H1 (cell line): ENCODE results near the gene NWD2. TPM values are rescaled to one million over a fixed set of nuclear protein-coding genes. Genes with fewer than 3 reads are reported as not detected.

Experiments used
- CTCF ChIA-PET: fragments of 300-600 bp; sonication (Branson Sonifier 250); formaldehyde crosslinking; loops from one replicate; lab custom pipeline; 2021; ENCODE audit not compliant: partially characterized antibody; lab: Charles Lee
- POLR2A ChIA-PET: fragments of 300-600 bp; sonication (Branson Sonifier 250); formaldehyde crosslinking; loops from one replicate; lab custom pipeline; 2021; ENCODE audit warnings: inconsistent platforms; ENCODE audit not compliant: partially characterized antibody; lab: Charles Lee
- DNase-seq, 2 experiments: peaks; one replicate each; pipeline versions ENCODE4 v3.0.0 to v3.0.0-alpha.2; 2010 to 2022; ENCODE audit warnings: low spot score in 2 of 2, low read depth in 1 of 2, mixed read lengths in 1 of 2
- FAIRE-seq: peaks from 2 replicates; lab custom pipeline; 2011; peaks lifted over from hg19 to GRCh38; lab: Jason Lieb, UNC
- H2AFZ ChIP-seq: 2 replicates; pipeline ENCODE4 v1.8.1; 2012; ENCODE audit warnings: low read length, inconsistent platforms
- H2AK5ac ChIP-seq: 2 replicates; pipeline ENCODE4 v1.6.1; 2013; ENCODE audit warnings: low read depth, low read length
- H2BK120ac ChIP-seq: replicated peaks from 2 replicates; pipeline ENCODE3; 2013; ENCODE audit warnings: low read depth, low read length, inconsistent platforms
- H2BK12ac ChIP-seq: 2 replicates; pipeline ENCODE4 v1.6.1; 2013; ENCODE audit warnings: low read depth, low read length
- H2BK15ac ChIP-seq: 2 replicates; pipeline ENCODE4 v1.6.1; 2013; ENCODE audit warnings: low read length
- H2BK20ac ChIP-seq: 2 replicates; pipeline ENCODE4 v1.6.1; 2013; ENCODE audit warnings: low read length
- H2BK5ac ChIP-seq: 2 replicates; pipeline ENCODE4 v1.6.1; 2013; ENCODE audit warnings: low read depth, low read length
- H3K14ac ChIP-seq: 2 replicates; pipeline ENCODE4 v1.6.1; 2013; ENCODE audit warnings: inconsistent platforms; ENCODE audit not compliant: insufficient read length
- H3K18ac ChIP-seq: 2 replicates; pipeline ENCODE4 v1.6.1; 2013; ENCODE audit warnings: low read length; ENCODE audit errors: extremely low read depth
- H3K23ac ChIP-seq: 2 replicates; pipeline ENCODE4 v1.6.1; 2013; ENCODE audit warnings: inconsistent platforms; ENCODE audit not compliant: insufficient read length
- H3K23me2 ChIP-seq: 2 replicates; pipeline ENCODE4 v1.6.1; 2013; ENCODE audit warnings: low read depth, low read length
- H3K27ac ChIP-seq: 2 replicates; pipeline ENCODE4 v1.6.1; 2011; ENCODE audit warnings: low read depth, low read length, inconsistent platforms
- H3K27me3 ChIP-seq, 4 experiments: replicated peaks in 1 of 4; 1 replicate in 1 of 4; 2 replicates in 3 of 4; pipeline versions ENCODE4 v1.6.1 to v1.8.1; 2011 to 2013; ENCODE audit warnings: low read length in 3 of 4, mild to moderate bottlenecking in 3 of 4, inconsistent platforms in 2 of 4, mixed read lengths in 2 of 4, moderate library complexity in 1 of 4; ENCODE audit not compliant: control insufficient read depth in 3 of 4, insufficient read depth in 3 of 4; ENCODE audit errors: extremely low read depth in 1 of 4
- H3K36me3 ChIP-seq, 4 experiments: 2 replicates each; pipeline versions ENCODE4 v1.6.1 to v1.8.1; 2011 to 2013; ENCODE audit warnings: mild to moderate bottlenecking in 4 of 4, low read length in 3 of 4, moderate library complexity in 2 of 4, control low read depth in 1 of 4, inconsistent platforms in 1 of 4; ENCODE audit not compliant: insufficient read depth in 4 of 4, control insufficient read depth in 2 of 4
- H3K4ac ChIP-seq: replicated peaks from 2 replicates; pipeline ENCODE3; 2013; ENCODE audit warnings: low read length, low read depth, mixed read lengths, inconsistent platforms; ENCODE audit not compliant: insufficient read length
- H3K4me1 ChIP-seq, 4 experiments: replicated peaks in 1 of 4; 1 replicate in 1 of 4; 2 replicates in 3 of 4; pipeline versions ENCODE4 v1.6.1 to v1.8.1; 2011 to 2013; ENCODE audit warnings: low read length in 3 of 4, inconsistent platforms in 2 of 4, mixed read lengths in 1 of 4; ENCODE audit not compliant: insufficient read depth in 4 of 4, control insufficient read depth in 3 of 4
- H3K4me2 ChIP-seq, 2 experiments: 2 replicates each; pipeline versions ENCODE4 v1.6.1 to v1.8.1; 2011 to 2013; ENCODE audit warnings: low read depth in 2 of 2, low read length in 2 of 2, control low read depth in 1 of 2, inconsistent platforms in 1 of 2, mild to moderate bottlenecking in 1 of 2; ENCODE audit not compliant: insufficient read depth in 1 of 2
- H3K4me3 ChIP-seq, 4 experiments: fragments of 200-600, 300-600 bp in 1 of 4; sonication (generic), shearing (Covaris generic), sonication (Bioruptor Twin) in 1 of 4; 2 replicates each; pipeline versions ENCODE4 v1.5.1 to v1.8.1; 2011 to 2016; ENCODE audit warnings: low read length in 4 of 4, low read depth in 3 of 4, control low read depth in 2 of 4, inconsistent platforms in 2 of 4, mild to moderate bottlenecking in 2 of 4, mixed read lengths in 1 of 4, moderate library complexity in 1 of 4; ENCODE audit not compliant: insufficient read depth in 2 of 4; ENCODE audit errors: extremely low read depth in 1 of 4
- H3K56ac ChIP-seq: replicated peaks from 2 replicates; pipeline ENCODE3; 2013; ENCODE audit warnings: low read depth, mild to moderate bottlenecking, mixed read lengths, low read length, inconsistent platforms; ENCODE audit not compliant: insufficient read length
- H3K79me1 ChIP-seq: 2 replicates; pipeline ENCODE4 v1.6.1; 2013; ENCODE audit warnings: low read depth, low read length, control low read depth
- H3K79me2 ChIP-seq, 2 experiments: 2 replicates each; pipeline versions ENCODE4 v1.6.1 to v1.8.1; 2012 to 2013; ENCODE audit warnings: low read length in 2 of 2, mild to moderate bottlenecking in 2 of 2, inconsistent platforms in 1 of 2; ENCODE audit not compliant: insufficient read depth in 2 of 2, control insufficient read depth in 1 of 2
- H3K9ac ChIP-seq, 4 experiments: replicated peaks in 1 of 4; 1 replicate in 1 of 4; 2 replicates in 3 of 4; pipeline versions ENCODE4 v1.6.1 to v1.8.1; 2011 to 2013; ENCODE audit warnings: low read depth in 3 of 4, low read length in 3 of 4, control low read depth in 2 of 4, mild to moderate bottlenecking in 2 of 4, moderate library complexity in 2 of 4, inconsistent platforms in 1 of 4; ENCODE audit errors: extremely low read depth in 1 of 4
- H3K9me3 ChIP-seq, 2 experiments: 2 replicates each; pipeline versions ENCODE4 v1.6.1 to v1.8.1; 2012 to 2013; ENCODE audit warnings: mild to moderate bottlenecking in 2 of 2, moderate library complexity in 2 of 2, control low read depth in 1 of 2, inconsistent platforms in 1 of 2, low read depth in 1 of 2, low read length in 1 of 2, mixed read lengths in 1 of 2; ENCODE audit not compliant: insufficient read depth in 2 of 2
- H4K20me1 ChIP-seq, 2 experiments: replicated peaks in 1 of 2; 2 replicates each; pipeline versions ENCODE3 to v1.8.1; 2011 to 2013; ENCODE audit warnings: inconsistent platforms in 2 of 2, low read length in 2 of 2, mild to moderate bottlenecking in 1 of 2; ENCODE audit not compliant: insufficient read depth in 2 of 2, control insufficient read depth in 1 of 2
- H4K5ac ChIP-seq: 2 replicates; pipeline ENCODE4 v1.6.1; 2013; ENCODE audit warnings: low read length, low read depth, mixed read lengths, inconsistent platforms; ENCODE audit not compliant: insufficient read length
- H4K8ac ChIP-seq: 2 replicates; pipeline ENCODE4 v1.8.0; 2013; ENCODE audit warnings: mild to moderate bottlenecking, moderate library complexity, low read length, inconsistent platforms; ENCODE audit not compliant: insufficient read depth; ENCODE audit errors: extremely low read depth
- H4K91ac ChIP-seq: replicated peaks from 2 replicates; pipeline ENCODE3; 2013; ENCODE audit warnings: low read length, mixed read lengths, inconsistent platforms; ENCODE audit not compliant: insufficient read length
- GTF2F1 ChIP-seq: IDR thresholded peaks from 2 replicates; pipeline ENCODE4 v1.6.1; 2012; ENCODE audit warnings: low read depth, low read length, improper control_type of control experiment, borderline replicate concordance
- HDAC2 ChIP-seq, 2 experiments: fragments of 300-600 bp in 1 of 2; sonication (generic) in 1 of 2; IDR thresholded peaks; 2 replicates each; pipeline ENCODE4 v1.6.1; 2011 to 2012; ENCODE audit warnings: low read depth in 2 of 2, low read length in 2 of 2, mild to moderate bottlenecking in 2 of 2, moderate library complexity in 2 of 2, borderline replicate concordance in 1 of 2, inconsistent platforms in 1 of 2
- MAFK ChIP-seq: IDR thresholded peaks from 2 replicates; pipeline ENCODE4 v1.6.1; 2012; ENCODE audit warnings: low read depth, mild to moderate bottlenecking, improper control_type of control experiment, low read length
- NRF1 ChIP-seq: IDR thresholded peaks from 2 replicates; pipeline ENCODE4 v1.6.1; 2011; ENCODE audit warnings: mild to moderate bottlenecking, low read depth, low read length, improper control_type of control experiment
- PHF8 ChIP-seq: fragments of 200-600 bp; sonication (generic); conservative IDR thresholded peaks from 2 replicates; pipeline ENCODE4 v1.7.1; 2012; ENCODE audit warnings: low read depth, mild to moderate bottlenecking, inconsistent platforms, low read length, moderate library complexity
- RAD21 ChIP-seq, 2 experiments: IDR thresholded peaks in 1 of 2; conservative IDR thresholded peaks in 1 of 2; 2 replicates each; pipeline ENCODE4 v1.6.1; 2011; ENCODE audit warnings: low read depth in 2 of 2, low read length in 2 of 2, improper control_type of control experiment in 1 of 2, inconsistent platforms in 1 of 2, mild to moderate bottlenecking in 1 of 2, moderate library complexity in 1 of 2
- TEAD4 ChIP-seq: IDR thresholded peaks from 2 replicates; pipeline ENCODE4 v1.6.1; 2012; ENCODE audit warnings: low read depth, low read length, inconsistent platforms, mixed read lengths
- WGBS, 2 experiments: shearing (Covaris generic) in 1 of 2; methylation state at CpG; one replicate each; pipeline versions ENCODE4 v1.1.6 to v1.1.7; 2013 to 2015; ENCODE audit warnings: low lambda C conversion rate in 2 of 2, mixed read lengths in 2 of 2, inconsistent platforms in 1 of 2, low coverage in 1 of 2, missing lambda C conversion rate in 1 of 2; ENCODE audit not compliant: insufficient replicate concordance in 2 of 2, insufficient coverage in 1 of 2, insufficient read length in 1 of 2; ENCODE audit errors: extremely low coverage in 1 of 2, missing lambda C conversion rate in 1 of 2; 5-methylcytosine and 5-hydroxymethylcytosine counted together
- polyA plus RNA-seq, 7 experiments: library from polyadenylated mRNA; depleted of rRNA in 3 of 7; stranded (reverse) in 5 of 7; unstranded in 2 of 7; fragments of >200 nt in 5 of 7; fragments of 200-250 nt in 2 of 7; gene quantifications; 1 replicate in 5 of 7; 2 replicates in 1 of 7; 4 replicates in 1 of 7; pipeline versions ENCODE4 v1.2.1 to v1.2.3, GENCODE V29; 2011 to 2013; ENCODE audit warnings: missing spikeins in 2 of 7, mixed read lengths in 2 of 7
- total RNA-seq: library from RNA; stranded (reverse); fragmentation: NEBNext Ultra II Directional; extraction: Animal tissue kit (Norgen Biotek cat#: 25700); gene quantifications from 2 replicates; pipeline ENCODE4 v1.2.1, GENCODE V29; 2021
- TF ChIP-seq, protein P1 (sequence below), 3 experiments: IDR thresholded peaks; 1 replicate in 2 of 3; 2 replicates in 1 of 3; pipeline versions ENCODE4 v1.5.1 to v1.6.1; 2011; ENCODE audit warnings: low read length in 3 of 3, mild to moderate bottlenecking in 3 of 3, inconsistent platforms in 2 of 3, low read depth in 1 of 3, moderate library complexity in 1 of 3; ENCODE audit not compliant: insufficient read depth in 1 of 3; ENCODE audit errors: control extremely low read depth in 1 of 3

Gene NWD2
- total and polyA plus RNA-seq, 2 of the 8 experiments (the other 6 are each of a cell fraction or from before 2014, with no cell fraction given) = under 0.01 TPM; not detected in 1

DNA sequence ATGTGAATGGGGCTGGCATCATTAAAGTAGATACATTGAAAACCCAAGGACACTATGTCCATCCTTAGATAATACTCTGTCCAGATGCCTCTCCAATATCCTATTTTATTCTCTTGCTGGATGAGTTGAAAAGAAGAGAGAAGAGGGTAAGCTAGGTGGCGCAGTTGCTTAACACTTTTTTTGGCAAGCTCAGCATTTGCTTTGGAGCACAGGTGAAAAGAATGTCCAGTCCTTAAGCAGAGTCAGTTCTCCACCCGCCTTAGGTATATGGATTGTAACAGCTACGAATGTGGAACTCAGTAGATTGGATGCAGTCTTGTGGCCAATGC lies 208.4 kb downstream of the NWD2 start:
- CTCF ChIA-PET = interaction anchor here (0.5 to 7.8 kb wide), 33 partner anchors 9 to 445 kb away, joined by 3 to 107 read pairs (median 4); no protein-coding TSS in a partner anchor
- no peak overlapping the region for H2BK5ac ChIP-seq
- H3K79me1 ChIP-seq = no peaks in the 10 kb centered on the region
- POLR2A ChIA-PET = no interaction called here
- no peak overlapping the region for H3K4ac ChIP-seq
- peaks cover 0 to 17% (median 6%) of the 10 kb centered on the region in 4 experiments; a peak in 5 of 7 replicates for H3K27me3 ChIP-seq
- no peaks in the 10 kb centered on the region for H3K79me2 ChIP-seq
- no peak overlapping the region for H2AK5ac ChIP-seq
- H2BK120ac ChIP-seq = no peak overlapping the region
- TF ChIP-seq RAD21 (IDR thresholded peaks at IDR 0.05 in 1 of 2, conservative IDR thresholded peaks at IDR 0.05 in 1 of 2; ENCODE audit: low read depth in 2 of 2, low read length in 2 of 2) = peak; percentile 81
- no peak for TF ChIP-seq NRF1
- TF ChIP-seq, protein P1, sequence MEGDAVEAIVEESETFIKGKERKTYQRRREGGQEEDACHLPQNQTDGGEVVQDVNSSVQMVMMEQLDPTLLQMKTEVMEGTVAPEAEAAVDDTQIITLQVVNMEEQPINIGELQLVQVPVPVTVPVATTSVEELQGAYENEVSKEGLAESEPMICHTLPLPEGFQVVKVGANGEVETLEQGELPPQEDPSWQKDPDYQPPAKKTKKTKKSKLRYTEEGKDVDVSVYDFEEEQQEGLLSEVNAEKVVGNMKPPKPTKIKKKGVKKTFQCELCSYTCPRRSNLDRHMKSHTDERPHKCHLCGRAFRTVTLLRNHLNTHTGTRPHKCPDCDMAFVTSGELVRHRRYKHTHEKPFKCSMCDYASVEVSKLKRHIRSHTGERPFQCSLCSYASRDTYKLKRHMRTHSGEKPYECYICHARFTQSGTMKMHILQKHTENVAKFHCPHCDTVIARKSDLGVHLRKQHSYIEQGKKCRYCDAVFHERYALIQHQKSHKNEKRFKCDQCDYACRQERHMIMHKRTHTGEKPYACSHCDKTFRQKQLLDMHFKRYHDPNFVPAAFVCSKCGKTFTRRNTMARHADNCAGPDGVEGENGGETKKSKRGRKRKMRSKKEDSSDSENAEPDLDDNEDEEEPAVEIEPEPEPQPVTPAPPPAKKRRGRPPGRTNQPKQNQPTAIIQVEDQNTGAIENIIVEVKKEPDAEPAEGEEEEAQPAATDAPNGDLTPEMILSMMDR (IDR thresholded peaks at IDR 0.05; ENCODE audit: control extremely low read depth in 1 of 3, insufficient read depth in 1 of 3, low read depth in 1 of 3, low read length in 3 of 3) = peak in 2 of 3 experiments; percentile 69 to 72; a peak in 3 of 4 replicates
- 0 out of 2 replicates have a peak, but pooled peaks have one; percentile 1 for TF ChIP-seq PHF8
- peak; percentile 99 for TF ChIP-seq MAFK
- no peak for TF ChIP-seq GTF2F1
- TF ChIP-seq HDAC2 (IDR thresholded peaks at IDR 0.05; ENCODE audit: borderline replicate concordance in 1 of 2, low read depth in 2 of 2, low read length in 2 of 2) = 0 out of 4 replicates have a peak, but pooled peaks of 1 of the 2 experiments have one; percentile 16
- TF ChIP-seq TEAD4 = no peak
- H2BK12ac ChIP-seq = no peak overlapping the region
- no peaks in the 10 kb centered on the region for H3K36me3 ChIP-seq
- peak overlapping the region; percentile 31 to 69 (median 48); a peak in 7 of 8 replicates for H3K4me3 ChIP-seq
- no peaks in the 10 kb centered on the region for H4K20me1 ChIP-seq
- no peak overlapping the region for H2BK20ac ChIP-seq
- 7% methylated on average over 3 of the region's 3 CpGs; no CpG with 5 or more reads in 1 of the 2 experiments for WGBS, 2 experiments
- H3K14ac ChIP-seq = no peak overlapping the region
- no peak overlapping the region for H3K56ac ChIP-seq
- H3K23ac ChIP-seq = no peak overlapping the region
- H3K9me3 ChIP-seq = no peaks in the 10 kb centered on the region
- DNase-seq (no peak), FAIRE-seq (peak; percentile 84)
- no peak overlapping the region for H3K9ac ChIP-seq
- H3K4me2 ChIP-seq = peak overlapping the region; percentile 64 to 93
- no peak overlapping the region for H2BK15ac ChIP-seq
- peak overlapping the region; percentile 45 for H2AFZ ChIP-seq
- no peak overlapping the region for H3K27ac ChIP-seq
- peaks cover 0 to 5% (median 1%) of the 10 kb centered on the region in 4 experiments; a peak in 2 of 7 replicates for H3K4me1 ChIP-seq
- H4K8ac ChIP-seq = no peak overlapping the region
- H3K23me2 ChIP-seq = peaks cover 7% of the 10 kb centered on the region; the same call in 1 of the 2 replicates
- H4K5ac ChIP-seq = no peak overlapping the region
- H3K18ac ChIP-seq = no peak overlapping the region
- no peak overlapping the region for H4K91ac ChIP-seq
